Hematopoietic multipotent progenitor cell treated with erythropoietin and hydrocortisone succinate and interleukin-3 and kit ligand, for 4 days (in vitro differentiated cells): ENCODE results near the gene CEL.
"Not testable (repeated sequence)": the region's sequence is repeated elsewhere in the genome, so short reads cannot be mapped to it uniquely, and the experiment has no call there.

Experiments used
- DNase-seq: peaks from one replicate; pipeline ENCODE4 v3.0.0-alpha.2; 2015

Gene CEL

DNA sequence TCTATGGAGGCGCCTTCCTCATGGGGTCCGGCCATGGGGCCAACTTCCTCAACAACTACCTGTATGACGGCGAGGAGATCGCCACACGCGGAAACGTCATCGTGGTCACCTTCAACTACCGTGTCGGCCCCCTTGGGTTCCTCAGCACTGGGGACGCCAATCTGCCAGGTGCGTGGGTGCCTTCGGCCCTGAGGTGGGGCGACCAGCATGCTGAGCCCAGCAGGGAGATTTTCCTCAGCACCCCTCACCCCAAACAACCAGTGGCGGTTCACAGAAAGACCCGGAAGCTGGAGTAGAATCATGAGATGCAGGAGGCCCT lies 3.2 kb downstream of the CEL start:
- no peak for DNase-seq

DNA sequence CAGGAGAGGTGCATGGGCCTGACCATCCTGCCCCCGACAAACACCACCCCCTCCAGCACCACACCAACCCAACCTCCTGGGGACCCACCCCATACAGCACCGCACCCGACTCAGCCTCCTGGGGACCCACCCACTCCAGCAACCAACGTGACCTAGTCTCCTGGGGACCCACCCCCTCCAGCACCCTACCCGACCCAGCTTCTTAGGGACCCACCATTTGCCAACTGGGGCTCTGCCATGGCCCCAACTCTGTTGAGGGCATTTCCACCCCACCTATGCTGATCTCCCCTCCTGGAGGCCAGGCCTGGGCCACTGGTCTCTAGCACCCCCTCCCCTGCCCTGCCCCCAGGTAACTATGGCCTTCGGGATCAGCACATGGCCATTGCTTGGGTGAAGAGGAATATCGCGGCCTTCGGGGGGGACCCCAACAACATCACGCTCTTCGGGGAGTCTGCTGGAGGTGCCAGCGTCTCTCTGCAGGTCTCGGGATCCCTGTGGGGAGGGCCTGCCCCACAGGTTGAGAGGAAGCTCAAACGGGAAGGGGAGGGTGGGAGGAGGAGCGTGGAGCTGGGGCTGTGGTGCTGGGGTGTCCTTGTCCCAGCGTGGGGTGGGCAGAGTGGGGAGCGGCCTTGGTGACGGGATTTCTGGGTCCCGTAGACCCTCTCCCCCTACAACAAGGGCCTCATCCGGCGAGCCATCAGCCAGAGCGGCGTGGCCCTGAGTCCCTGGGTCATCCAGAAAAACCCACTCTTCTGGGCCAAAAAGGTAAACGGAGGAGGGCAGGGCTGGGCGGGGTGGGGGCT lies 4.6 kb downstream of the CEL start:
- no peak for DNase-seq

DNA sequence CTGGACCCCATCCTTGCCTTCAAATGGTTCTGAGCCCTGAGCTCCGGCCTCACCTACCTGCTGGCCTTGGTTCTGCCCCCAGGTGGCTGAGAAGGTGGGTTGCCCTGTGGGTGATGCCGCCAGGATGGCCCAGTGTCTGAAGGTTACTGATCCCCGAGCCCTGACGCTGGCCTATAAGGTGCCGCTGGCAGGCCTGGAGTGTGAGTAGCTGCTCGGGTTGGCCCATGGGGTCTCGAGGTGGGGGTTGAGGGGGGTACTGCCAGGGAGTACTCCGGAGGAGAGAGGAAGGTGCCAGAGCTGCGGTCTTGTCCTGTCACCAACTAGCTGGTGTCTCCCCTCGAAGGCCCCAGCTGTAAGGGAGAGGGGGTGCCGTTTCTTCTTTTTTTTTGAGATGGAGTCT lies 5.2 kb downstream of the CEL start:
- DNase-seq, result no peak

DNA sequence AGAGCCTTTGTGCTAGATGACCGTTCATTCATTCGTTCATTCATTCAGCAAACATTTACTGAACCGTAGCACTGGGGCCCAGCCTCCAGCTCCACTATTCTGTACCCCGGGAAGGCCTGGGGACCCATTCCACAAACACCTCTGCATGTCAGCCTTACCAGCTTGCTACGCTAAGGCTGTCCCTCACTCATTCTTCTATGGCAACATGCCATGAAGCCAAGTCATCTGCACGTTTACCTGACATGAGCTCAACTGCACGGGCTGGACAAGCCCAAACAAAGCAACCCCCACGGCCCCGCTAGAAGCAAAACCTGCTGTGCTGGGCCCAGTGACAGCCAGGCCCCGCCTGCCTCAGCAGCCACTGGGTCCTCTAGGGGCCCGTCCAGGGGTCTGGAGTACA lies 6.0 kb downstream of the CEL start:
- no peak for DNase-seq

DNA sequence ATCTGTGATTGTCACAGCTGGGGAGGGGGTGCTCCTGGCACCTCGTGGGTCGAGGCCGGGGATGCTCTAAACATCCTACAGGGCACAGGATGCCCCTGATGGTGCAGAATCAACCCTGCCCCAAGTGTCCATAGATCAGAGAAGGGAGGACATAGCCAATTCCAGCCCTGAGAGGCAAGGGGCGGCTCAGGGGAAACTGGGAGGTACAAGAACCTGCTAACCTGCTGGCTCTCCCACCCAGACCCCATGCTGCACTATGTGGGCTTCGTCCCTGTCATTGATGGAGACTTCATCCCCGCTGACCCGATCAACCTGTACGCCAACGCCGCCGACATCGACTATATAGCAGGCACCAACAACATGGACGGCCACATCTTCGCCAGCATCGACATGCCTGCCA lies 6.7 kb downstream of the CEL start:
- DNase-seq, result not testable (repeated sequence)

DNA sequence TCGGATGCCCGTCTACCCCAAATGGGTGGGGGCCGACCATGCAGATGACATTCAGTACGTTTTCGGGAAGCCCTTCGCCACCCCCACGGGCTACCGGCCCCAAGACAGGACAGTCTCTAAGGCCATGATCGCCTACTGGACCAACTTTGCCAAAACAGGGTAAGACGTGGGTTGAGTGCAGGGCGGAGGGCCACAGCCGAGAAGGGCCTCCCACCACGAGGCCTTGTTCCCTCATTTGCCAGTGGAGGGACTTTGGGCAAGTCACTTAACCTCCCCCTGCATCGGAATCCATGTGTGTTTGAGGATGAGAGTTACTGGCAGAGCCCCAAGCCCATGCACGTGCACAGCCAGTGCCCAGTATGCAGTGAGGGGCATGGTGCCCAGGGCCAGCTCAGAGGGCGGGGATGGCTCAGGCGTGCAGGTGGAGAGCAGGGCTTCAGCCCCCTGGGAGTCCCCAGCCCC lies 8.8 kb downstream of the CEL start:
- DNase-seq, result not testable (repeated sequence)

DNA sequence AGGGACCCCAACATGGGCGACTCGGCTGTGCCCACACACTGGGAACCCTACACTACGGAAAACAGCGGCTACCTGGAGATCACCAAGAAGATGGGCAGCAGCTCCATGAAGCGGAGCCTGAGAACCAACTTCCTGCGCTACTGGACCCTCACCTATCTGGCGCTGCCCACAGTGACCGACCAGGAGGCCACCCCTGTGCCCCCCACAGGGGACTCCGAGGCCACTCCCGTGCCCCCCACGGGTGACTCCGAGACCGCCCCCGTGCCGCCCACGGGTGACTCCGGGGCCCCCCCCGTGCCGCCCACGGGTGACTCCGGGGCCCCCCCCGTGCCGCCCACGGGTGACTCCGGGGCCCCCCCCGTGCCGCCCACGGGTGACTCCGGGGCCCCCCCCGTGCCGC lies 9.2 kb downstream of the CEL start:
- not testable (repeated sequence) for DNase-seq

DNA sequence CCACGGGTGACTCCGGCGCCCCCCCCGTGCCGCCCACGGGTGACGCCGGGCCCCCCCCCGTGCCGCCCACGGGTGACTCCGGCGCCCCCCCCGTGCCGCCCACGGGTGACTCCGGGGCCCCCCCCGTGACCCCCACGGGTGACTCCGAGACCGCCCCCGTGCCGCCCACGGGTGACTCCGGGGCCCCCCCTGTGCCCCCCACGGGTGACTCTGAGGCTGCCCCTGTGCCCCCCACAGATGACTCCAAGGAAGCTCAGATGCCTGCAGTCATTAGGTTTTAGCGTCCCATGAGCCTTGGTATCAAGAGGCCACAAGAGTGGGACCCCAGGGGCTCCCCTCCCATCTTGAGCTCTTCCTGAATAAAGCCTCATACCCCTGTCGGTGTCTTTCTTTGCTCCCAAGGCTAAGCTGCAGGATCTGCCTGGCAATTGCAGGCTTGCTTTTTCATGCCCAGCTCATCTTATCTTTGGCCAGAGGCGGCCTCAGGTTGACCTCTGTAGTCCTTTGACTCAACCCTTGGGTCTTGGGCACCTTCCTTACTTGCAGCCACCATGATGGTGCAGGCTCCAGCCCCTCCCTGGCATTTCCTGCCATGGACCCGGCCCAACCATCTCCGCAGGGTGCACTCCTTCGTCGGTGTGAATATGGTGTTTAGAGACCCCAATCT lies 9.8 kb downstream of the CEL start:
- no peak for DNase-seq

DNA sequence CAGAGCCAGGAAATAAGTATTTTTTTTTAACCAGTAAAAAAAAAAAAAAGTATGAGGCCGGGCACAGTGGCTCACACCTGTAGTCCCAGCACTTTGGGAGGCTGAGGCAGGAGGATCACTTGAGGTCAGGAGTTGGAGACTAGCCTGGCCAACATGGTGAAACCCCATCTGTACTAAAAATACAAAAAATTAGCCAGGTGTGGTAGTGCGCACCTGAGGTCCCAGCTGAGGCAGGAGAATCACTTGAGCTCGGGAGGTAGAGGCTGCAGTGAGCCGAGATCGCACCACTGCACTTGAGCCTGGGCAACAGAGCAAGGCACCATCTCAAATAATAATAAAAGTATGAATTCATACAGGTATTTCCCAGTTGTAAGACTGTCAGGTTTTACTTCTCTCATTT lies 10.4 kb downstream of the CEL start:
- DNase-seq, result not testable (repeated sequence)

DNA sequence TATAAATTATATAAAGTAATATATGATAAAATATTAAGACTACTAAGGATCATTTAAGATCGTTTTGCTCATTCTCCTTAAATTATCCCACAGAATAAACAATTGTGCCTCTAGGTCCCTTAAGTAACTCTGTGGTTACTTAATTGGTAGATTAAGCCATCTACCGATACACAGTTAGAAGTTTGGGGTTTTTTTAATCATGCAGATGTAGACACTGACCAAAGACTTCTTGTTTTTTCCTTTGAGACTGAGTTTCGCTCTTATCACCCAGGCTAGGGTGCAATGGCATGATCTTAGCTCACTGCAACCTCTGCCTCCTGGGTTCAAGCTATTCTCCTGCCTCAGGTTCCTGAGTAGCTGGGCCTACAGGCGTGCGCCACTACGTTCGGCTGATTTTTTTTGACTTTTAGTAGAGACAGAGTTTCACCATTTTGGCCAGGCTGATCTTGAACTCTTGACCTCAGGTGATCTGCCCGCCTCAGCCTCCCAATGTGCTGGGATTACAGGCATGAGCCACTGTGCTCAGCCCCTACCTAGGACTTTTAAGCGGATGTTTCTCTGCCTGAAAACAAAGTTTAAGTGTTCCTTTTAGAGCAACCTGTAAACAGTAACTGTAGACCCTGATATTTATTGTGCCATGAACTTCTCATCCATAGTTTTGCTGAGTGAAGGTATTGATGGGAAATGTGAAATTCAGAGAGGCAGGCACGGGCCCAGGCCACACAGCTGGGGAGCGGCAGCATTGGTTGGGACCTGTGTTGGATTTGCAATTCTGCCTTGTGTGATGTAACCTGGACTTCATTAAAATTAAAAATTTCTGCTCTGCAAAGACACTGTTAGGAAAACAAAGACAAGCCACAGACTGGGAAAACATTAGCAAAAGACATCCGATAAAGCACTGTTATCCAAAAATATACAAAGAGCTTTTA lies 11.6 kb downstream of the CEL start:
- DNase-seq, result peak; percentile 68

DNA sequence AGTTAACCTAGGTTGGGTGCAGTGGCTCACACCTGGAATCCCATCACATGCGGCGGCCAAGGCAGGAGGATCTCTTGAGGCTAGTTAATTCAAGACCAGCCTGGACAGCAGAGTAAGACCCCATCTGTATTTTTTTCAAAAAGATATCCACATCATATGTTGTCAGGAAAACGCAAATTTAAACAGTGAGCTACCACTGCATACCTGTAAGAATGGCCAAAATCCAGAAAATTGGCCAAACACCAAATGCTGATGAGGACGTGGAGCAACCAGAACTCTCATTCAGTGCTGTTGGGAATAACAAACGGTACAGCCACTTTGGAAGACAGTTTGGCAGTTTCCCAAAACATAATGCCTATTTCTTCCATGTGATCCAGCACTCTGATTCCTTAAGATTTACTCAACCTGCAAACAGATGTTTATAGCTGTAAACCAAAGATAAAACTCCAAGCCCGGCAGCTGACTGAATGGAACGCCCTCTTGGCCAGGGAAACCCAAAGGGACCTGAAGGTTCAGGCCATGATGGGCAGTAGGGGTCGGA lies 12.4 kb downstream of the CEL start:
- DNase-seq, result no peak

DNA sequence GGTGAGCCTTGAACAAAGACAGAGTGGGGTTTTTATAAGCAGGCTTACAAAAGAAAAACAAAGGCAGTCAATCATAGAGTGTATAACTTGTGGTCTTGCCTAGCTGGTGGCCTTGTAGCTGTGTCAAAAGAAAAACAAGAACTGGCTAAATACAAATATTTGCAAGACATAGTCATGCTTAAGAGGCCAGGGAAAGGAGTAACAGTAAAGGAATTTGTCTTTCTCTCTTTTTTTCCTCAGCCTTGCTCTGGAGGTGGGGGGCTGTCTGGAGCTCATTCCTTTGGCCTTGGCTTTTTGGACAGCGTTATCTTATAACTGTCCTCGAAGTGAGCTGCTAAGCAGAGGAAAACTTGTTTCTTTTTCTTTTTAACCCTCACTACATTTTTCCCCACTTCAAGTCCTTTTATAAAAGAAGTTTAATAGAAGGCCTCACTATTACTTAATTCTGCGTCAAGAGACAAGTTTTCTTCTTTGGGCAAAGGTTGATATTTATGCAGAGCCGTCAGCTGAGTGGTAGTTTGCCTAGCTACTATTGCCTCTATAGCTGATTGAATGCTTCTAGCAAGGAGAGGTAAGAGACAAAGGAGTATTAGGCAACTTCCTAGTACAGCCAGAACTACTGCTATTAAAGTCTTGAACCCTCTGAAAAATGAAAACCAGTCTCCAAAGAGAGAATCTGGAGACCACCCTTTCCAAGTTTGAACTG lies 14.3 kb downstream of the CEL start:
- no peak for DNase-seq

DNA sequence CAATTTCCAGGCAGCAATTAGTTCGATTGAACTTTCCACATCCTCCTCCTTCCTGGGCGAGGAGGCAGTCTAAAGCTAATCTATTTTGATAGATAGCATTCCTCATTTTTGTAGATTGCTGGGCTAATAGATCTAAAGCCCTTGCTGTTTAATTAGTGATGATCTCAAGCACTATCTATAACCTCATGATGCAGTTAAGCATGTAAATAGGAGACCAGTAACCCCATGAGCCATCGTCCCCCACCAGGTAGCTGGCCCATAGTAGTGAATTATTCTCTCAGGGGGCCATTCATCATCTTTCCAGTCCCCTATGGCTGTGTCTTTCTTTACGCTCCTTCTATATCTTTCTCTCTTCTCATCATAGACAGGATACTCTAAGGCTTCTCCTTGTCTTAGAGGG lies 14.9 kb downstream of the CEL start:
- no peak for DNase-seq

DNA sequence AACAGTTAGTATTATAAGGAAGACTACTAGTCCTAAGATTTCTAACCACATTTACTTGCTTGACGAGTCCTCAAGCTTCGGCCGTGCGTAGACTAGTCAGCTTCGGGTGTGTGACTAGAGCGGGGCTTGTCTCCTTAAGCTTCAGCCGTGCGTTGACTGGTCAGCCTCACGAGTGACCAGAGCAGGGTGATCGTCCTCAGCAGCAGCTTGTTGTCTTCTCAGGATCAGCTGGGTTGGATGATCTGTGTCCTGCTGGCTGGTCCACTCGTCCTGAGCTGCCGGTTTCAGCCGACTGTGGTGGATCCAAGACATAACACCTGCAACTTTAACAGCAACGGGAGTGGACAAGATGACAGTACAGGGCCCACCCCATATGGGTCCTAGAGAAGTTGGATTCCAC lies 16.7 kb downstream of the CEL start:
- no peak for DNase-seq

DNA sequence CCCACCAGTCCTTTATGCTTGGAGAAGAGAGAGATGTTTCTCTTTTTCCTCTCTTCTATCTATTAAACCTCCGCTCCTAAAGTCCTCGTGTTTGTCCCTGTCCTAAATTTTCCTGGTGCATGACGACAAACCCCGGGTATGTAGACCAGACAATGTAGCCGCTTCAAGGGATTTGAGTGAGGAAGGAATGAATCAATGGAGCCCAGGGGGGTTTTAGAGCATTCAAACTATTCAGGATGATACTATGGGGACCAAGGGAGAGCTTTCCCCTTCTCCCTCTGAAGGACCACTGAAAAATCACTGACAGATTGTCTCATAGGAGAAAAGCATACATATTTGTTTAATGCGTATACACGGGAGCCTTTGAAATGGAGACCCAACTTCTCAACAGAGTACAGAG lies 18.4 kb downstream of the CEL start:
- DNase-seq, result no peak

DNA sequence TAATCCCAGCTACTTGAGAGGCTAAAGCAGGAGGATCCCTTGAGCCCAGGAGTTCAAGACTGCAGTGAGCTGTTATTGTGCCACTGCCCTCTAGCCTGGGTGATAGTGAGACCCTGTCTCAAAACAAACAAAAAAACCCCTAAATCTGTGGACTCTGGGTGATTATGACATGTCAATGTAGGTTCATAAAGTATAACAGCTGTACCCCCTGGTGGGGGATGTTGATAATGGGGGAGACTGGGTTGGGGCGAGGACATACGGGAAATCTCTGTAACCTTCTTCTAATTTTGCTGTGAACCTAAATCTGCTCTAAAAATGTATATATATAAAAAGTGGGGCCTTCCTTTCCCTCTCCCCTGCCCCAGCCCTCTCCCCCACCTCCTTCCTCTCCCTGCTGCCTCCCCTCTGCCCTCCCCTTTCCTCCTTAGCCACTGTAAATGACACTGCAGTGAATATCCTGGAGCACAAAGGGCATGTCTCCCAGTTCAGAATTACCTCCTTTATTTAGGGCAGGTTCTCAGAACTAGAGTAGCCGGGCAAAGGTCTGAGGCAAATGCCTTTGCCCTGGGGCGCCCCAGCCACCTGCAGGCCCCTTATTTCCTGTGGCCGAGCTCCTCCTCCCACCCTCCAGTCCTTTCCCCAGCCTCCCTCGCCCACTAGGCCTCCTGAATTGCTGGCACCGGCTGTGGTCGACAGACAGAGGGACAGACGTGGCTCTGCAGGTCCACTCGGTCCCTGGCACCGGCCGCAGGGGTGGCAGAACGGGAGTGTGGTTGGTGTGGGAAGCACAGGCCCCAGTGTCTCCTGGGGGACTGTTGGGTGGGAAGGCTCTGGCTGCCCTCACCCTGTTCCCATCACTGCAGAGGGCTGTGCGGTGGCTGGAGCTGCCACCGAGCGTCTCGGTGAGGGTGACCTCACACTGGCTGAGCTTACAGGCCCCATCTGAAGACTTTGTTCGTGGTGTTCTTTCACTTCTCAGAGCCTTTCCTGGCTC lies 19.3 kb downstream of the CEL start:
- peak; percentile 52 for DNase-seq

DNA sequence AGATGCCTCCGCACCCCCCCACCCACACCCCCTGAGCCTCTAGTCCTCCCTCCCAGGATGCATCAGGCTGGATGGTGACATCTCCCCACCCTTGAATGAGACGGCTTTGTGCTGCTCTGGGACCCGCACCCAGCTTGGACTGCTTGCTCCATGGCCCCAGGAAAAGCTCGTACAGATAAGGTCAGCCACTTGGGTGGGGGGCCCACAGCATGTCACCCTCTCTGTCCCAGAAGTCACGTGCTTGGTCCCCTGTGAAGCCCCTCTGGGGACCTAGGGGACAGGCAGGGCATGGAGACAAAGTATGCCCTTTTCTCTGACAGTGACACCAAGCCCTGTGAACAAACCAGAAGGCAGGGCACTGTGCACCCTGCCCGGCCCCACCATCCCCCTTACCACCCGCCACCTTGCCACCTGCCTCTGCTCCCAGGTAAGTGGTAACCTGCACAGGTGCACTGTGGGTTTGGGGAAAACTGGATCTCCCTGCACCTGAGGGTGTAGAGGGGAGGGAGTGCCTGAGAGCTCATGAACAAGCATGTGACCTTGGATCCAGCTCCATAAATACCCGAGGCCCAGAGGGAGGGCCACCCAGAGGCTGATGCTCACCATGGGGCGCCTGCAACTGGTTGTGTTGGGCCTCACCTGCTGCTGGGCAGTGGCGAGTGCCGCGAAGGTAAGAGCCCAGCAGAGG lies 20.3 kb downstream of the CEL start:
- not testable (repeated sequence) for DNase-seq

DNA sequence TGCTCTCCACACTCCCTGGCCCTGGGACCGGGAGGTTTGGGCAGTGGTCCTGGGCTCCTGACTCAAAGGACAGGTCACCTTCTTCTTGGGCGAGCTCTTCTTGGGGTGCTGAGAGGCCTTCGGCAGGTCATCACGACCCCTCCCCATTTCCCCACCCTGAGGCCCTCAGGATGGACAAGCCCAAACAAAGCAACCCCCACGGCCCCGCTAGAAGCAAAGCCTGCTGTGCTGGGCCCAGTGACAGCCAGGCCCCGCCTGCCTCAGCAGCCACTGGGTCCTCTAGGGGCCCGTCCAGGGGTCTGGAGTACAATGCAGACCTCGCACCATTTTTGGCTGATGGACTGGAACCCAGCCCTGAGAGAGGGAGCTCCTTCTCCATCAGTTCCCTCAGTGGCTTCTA lies 21.9 kb downstream of the CEL start:
- DNase-seq, result not testable (repeated sequence)

DNA sequence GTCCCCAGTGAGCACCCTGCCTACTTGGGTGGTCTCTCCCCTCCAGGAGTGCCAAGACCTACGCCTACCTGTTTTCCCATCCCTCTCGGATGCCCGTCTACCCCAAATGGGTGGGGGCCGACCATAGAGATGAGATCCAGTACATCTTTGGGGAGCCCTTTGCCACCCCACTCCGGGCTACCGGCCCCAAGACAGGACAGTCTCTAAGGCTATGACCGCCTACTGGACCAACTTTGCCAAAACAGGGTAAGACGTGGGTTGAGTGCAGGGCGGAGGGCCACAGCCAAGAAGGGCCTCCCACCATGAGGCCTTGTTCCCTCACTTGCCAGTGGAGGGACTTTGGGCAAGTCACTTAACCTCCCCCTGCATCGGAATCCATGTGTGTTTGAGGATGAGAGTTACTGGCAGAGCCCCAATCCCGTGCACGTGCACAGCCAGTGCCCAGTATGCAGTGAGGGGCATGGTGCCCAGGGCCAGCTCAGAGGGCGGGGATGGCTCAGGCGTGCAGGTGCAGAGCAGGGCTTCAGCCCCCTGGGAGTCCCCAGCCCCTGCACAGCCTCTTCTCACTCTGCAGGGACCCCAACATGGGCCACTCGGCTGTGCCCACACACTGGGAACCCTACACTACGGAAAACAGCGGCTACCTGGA lies 24.6 kb downstream of the CEL start:
- DNase-seq, result not testable (repeated sequence)

DNA sequence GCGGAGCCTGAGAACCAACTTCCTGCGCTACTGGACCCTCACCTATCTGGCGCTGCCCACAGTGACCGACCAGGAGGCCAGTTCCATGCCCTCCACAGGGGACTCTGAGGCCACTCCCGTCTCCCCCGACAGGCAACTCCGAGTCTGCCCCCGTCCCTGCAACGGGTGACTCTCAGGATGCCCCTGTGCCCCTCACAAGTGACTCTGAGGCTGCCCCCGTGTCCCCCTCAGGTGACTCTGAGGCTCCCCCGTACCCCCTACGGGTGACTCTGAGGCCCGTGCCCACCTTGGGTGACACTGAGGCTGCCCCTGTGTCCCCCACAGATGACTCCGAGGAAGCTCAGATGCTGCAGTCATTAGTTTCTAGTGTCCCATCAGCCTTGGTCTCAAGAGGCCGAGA lies 25.1 kb downstream of the CEL start:
- no peak for DNase-seq
